B cell (primary cell): ENCODE data around the gene CLASP1. TPM values are rescaled to one million over a fixed set of nuclear protein-coding genes. Genes with fewer than 3 reads are reported as not detected.

Source experiments
- ATAC-seq: fragments of 200-7000 bp; cut with Tn5 transposase; one replicate; pipeline ENCODE4 v1.10.0; 2021; ENCODE audit warnings: low read depth, mild to moderate bottlenecking, moderate number of reproducible peaks, moderate library complexity
- CTCF ChIA-PET: fragments of 350-600 bp; sonication (Branson Sonifier 250); formaldehyde crosslinking; loops from one replicate; lab custom pipeline; 2021; ENCODE audit warnings: antibody characterized with exemption, inconsistent platforms; lab: Charles Lee
- POLR2A ChIA-PET: fragments of 350-600 bp; sonication (Branson Sonifier 250); formaldehyde crosslinking; loops from one replicate; lab custom pipeline; 2021; ENCODE audit warnings: antibody characterized with exemption; lab: Charles Lee
- DNase-seq: peaks from one replicate; pipeline ENCODE4 v3.0.0; 2013
- H2AFZ ChIP-seq: 2 replicates; pipeline ENCODE4 v1.6.1; 2012; ENCODE audit warnings: mild to moderate bottlenecking, low read depth, low read length; ENCODE audit not compliant: insufficient read depth, poor library complexity, severe bottlenecking
- H3K27ac ChIP-seq, 2 donors: 1 replicate in 1 of 2; 2 replicates in 1 of 2; pipeline ENCODE4 v1.5.1; 2012 to 2013; ENCODE audit warnings: low read length in 2 of 2, mild to moderate bottlenecking in 2 of 2, moderate library complexity in 1 of 2
- H3K27me3 ChIP-seq, 4 experiments: fragments of 200-600 bp in 1 of 4; sonication (generic) in 1 of 4; replicated peaks in 1 of 4; 1 replicate in 2 of 4; 2 replicates in 2 of 4; pipeline versions ENCODE4 v1.6.1 to v1.7.0; 2013 to 2016; ENCODE audit warnings: low read length in 3 of 4, mild to moderate bottlenecking in 2 of 4, mixed read lengths in 1 of 4, moderate library complexity in 1 of 4; ENCODE audit not compliant: insufficient read depth in 4 of 4, control insufficient read depth in 3 of 4; ENCODE audit errors: control extremely low read depth in 1 of 4
- H3K36me3 ChIP-seq, 2 experiments: replicated peaks in 1 of 2; 1 replicate in 1 of 2; 2 replicates in 1 of 2; pipeline versions ENCODE4 v1.6.1 to v1.7.1; 2013; ENCODE audit warnings: low read length in 1 of 2; ENCODE audit not compliant: insufficient read depth in 2 of 2, control insufficient read depth in 1 of 2; ENCODE audit errors: control extremely low read depth in 1 of 2, extremely low read depth in 1 of 2
- H3K4me1 ChIP-seq, 2 donors: fragments of 200-600 bp in 1 of 2; sonication (generic) in 1 of 2; 1 replicate in 1 of 2; 2 replicates in 1 of 2; pipeline versions ENCODE4 v1.5.1 to v1.6.1; 2013 to 2017; ENCODE audit warnings: low read length in 2 of 2; ENCODE audit not compliant: control insufficient read depth in 2 of 2, insufficient read depth in 2 of 2
- H3K4me2 ChIP-seq: replicated peaks from 2 replicates; pipeline ENCODE3; 2012; ENCODE audit warnings: mild to moderate bottlenecking, low read depth, low read length; ENCODE audit not compliant: poor library complexity, severe bottlenecking
- H3K4me3 ChIP-seq, 5 experiments: fragments of 200-600 bp in 1 of 5; sonication (generic) in 1 of 5; 1 replicate in 3 of 5; 2 replicates in 2 of 5; pipeline versions ENCODE4 v1.5.1 to v1.7.0; 2011 to 2016; ENCODE audit warnings: low read length in 4 of 5, mild to moderate bottlenecking in 4 of 5, low read depth in 2 of 5, control low read depth in 1 of 5, moderate library complexity in 1 of 5; ENCODE audit not compliant: insufficient read depth in 1 of 5; ENCODE audit errors: control extremely low read depth in 1 of 5, extremely low read depth in 1 of 5
- H3K79me2 ChIP-seq: fragments of 200-600 bp; sonication (generic); one replicate; pipeline ENCODE4 v1.6.0; 2016; ENCODE audit warnings: low read length; ENCODE audit not compliant: control insufficient read depth, insufficient read depth
- H3K9ac ChIP-seq: fragments of 200-600 bp; sonication (generic); 2 replicates; pipeline ENCODE4 v1.6.1; 2017; ENCODE audit warnings: mild to moderate bottlenecking, low read length, moderate library complexity
- H3K9me3 ChIP-seq, 3 donors: one replicate each; pipeline versions ENCODE4 v1.6.1 to v1.7.1; 2013; ENCODE audit warnings: low read length in 2 of 3; ENCODE audit not compliant: control insufficient read depth in 2 of 3, insufficient read depth in 1 of 3; ENCODE audit errors: control extremely low read depth in 1 of 3
- H4K20me1 ChIP-seq: 2 replicates; pipeline ENCODE4 v1.6.0; 2012; ENCODE audit warnings: mild to moderate bottlenecking, low read length; ENCODE audit not compliant: insufficient read depth, control insufficient read depth, poor library complexity, severe bottlenecking
- H3K27ac Mint-ChIP-seq: one replicate; pipeline ENCODE4 v1.8.0; 2021; ENCODE audit warnings: mixed read lengths
- H3K27me3 Mint-ChIP-seq: one replicate; pipeline ENCODE4 v1.8.0; 2021; ENCODE audit warnings: mixed read lengths
- H3K4me1 Mint-ChIP-seq: one replicate; pipeline ENCODE4 v1.8.0; 2021; ENCODE audit warnings: mixed read lengths
- H3K4me3 Mint-ChIP-seq: one replicate; pipeline ENCODE4 v1.8.0; 2021; ENCODE audit warnings: mixed read lengths
- H3K9me3 Mint-ChIP-seq: one replicate; pipeline ENCODE4 v1.8.0; 2022; ENCODE audit warnings: mixed read lengths; ENCODE audit not compliant: insufficient read depth
- EZH2 ChIP-seq: IDR thresholded peaks from 2 replicates; pipeline ENCODE4 v1.6.1; 2012; ENCODE audit warnings: borderline replicate concordance, low read depth, mild to moderate bottlenecking, moderate library complexity, low read length; ENCODE audit not compliant: insufficient read depth, poor library complexity, severe bottlenecking
- WGBS: methylation state at CpG from one replicate; pipeline ENCODE4 v1.1.5; 2013; ENCODE audit warnings: missing lambda C conversion rate; ENCODE audit not compliant: insufficient coverage; 5-methylcytosine and 5-hydroxymethylcytosine counted together
- intact Hi-C: fragments of 100-400 bp; cut with micrococcal nuclease; formaldehyde crosslinking; loops from one replicate; pipeline ENCODE4 v1.10.0; 2022
- polyA plus RNA-seq: library from polyadenylated mRNA; depleted of rRNA; stranded (reverse); fragments of >200 nt; gene quantifications from 2 replicates; pipeline ENCODE4 v1.2.3, GENCODE V29; 2012
- total RNA-seq, 2 donors: library from RNA; stranded (reverse); fragments of 120-200 nt in 1 of 2; gene quantifications; 1 replicate in 1 of 2; 2 replicates in 1 of 2; pipeline versions ENCODE4 v1.2.3 to v1.2.4, GENCODE V29; 2013 to 2022
- TF ChIP-seq, protein P1 (sequence below): fragments of 200-600 bp; IDR thresholded peaks from one replicate; pipeline ENCODE4 v1.8.0; 2022; ENCODE audit warnings: antibody characterized with exemption, mild to moderate bottlenecking

The CLASP1 gene
- total and polyA plus RNA-seq, 2 donors (not counting 1 experiment from before 2014, with no cell fraction given): 8.7 to 88.0 TPM

DNA sequence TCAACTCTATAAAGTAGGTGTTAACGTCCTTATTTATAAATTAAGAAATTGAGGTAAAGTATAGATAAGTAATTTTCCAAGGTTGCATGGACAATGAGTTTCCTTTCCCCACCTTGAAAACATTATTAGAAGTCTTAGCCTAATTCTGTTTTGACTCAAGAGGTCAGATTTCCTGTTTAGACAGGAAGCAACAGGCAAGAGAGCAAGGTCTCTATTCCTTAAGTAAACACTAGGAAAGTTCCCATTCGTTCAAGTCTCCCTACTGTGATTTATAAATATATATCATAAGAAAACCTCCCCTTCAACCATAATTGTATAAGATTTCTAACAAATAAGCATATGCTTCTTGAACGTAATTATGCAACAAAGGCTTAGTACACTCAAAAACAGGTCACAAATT lies 40.3 kb downstream of the CLASP1 start:
- Histone ChIP-seq H3K4me1 (peaks cover 0 to 2% of the 10 kb centered on the region in 2 donors), H3K36me3 (peaks cover 10 to 20% of the 10 kb centered on the region in 2 experiments), H3K4me2 (no peak overlapping the region), H3K9me3 (peaks cover 6 to 46% (median 35%) of the 10 kb centered on the region in 3 donors), H3K27ac (no peak overlapping the region), H3K9ac (no peak overlapping the region), H3K4me3 (no peak overlapping the region), H3K79me2 (peaks cover 55% of the 10 kb centered on the region), H4K20me1 (peaks cover 3% of the 10 kb centered on the region), H2AFZ (no peak overlapping the region), H3K27me3 (no peaks in the 10 kb centered on the region)
- WGBS: no CpG with 5 or more reads among the region's 3 CpGs
- H3K27ac Mint-ChIP-seq: no peak overlapping the region
- no peak overlapping the region for H3K4me3 Mint-ChIP-seq
- CTCF ChIA-PET: no interaction called here
- ATAC-seq (no peak), DNase-seq (no peak)
- intact Hi-C loops: no loop called here
- H3K4me1 Mint-ChIP-seq: peaks cover 15% of the 10 kb centered on the region
- H3K27me3 Mint-ChIP-seq: no peaks in the 10 kb centered on the region
- TF ChIP-seq, protein P1, sequence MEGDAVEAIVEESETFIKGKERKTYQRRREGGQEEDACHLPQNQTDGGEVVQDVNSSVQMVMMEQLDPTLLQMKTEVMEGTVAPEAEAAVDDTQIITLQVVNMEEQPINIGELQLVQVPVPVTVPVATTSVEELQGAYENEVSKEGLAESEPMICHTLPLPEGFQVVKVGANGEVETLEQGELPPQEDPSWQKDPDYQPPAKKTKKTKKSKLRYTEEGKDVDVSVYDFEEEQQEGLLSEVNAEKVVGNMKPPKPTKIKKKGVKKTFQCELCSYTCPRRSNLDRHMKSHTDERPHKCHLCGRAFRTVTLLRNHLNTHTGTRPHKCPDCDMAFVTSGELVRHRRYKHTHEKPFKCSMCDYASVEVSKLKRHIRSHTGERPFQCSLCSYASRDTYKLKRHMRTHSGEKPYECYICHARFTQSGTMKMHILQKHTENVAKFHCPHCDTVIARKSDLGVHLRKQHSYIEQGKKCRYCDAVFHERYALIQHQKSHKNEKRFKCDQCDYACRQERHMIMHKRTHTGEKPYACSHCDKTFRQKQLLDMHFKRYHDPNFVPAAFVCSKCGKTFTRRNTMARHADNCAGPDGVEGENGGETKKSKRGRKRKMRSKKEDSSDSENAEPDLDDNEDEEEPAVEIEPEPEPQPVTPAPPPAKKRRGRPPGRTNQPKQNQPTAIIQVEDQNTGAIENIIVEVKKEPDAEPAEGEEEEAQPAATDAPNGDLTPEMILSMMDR: no peak
- TF ChIP-seq EZH2: no peak
- POLR2A ChIA-PET: no interaction called here
- no peaks in the 10 kb centered on the region for H3K9me3 Mint-ChIP-seq

DNA sequence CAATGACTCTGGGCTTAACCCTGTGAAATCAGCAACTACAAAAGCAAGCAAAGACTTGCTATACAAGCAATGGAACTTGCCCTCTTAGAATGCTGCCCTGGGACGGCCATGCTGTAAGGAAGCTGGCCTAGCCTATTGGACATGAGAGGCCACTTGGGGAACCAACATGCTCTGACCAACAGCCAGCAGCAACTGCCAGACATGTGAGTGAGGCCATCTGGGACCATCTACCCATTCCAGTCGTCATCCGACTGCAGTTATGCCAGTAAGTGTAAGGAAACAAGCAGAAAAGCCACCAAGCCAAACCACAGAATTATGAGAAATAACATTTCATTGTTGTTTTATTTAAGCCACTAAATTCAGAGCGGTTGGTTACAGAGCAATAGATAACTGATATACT lies 40.9 kb downstream of the CLASP1 start:
- TF ChIP-seq, protein P1: no peak
- TF ChIP-seq EZH2: no peak
- H3K9ac ChIP-seq: no peak overlapping the region
- peak overlapping the region; percentile 65 for H3K27ac Mint-ChIP-seq
- H3K4me2 ChIP-seq: no peak overlapping the region
- no peak overlapping the region for H3K27ac ChIP-seq
- DNase-seq (no peak), ATAC-seq (no peak)
- H2AFZ ChIP-seq: no peak overlapping the region
- no peaks in the 10 kb centered on the region for H3K9me3 Mint-ChIP-seq
- POLR2A ChIA-PET: no interaction called here
- intact Hi-C loops: no loop called here
- peaks cover 6 to 44% (median 35%) of the 10 kb centered on the region in 3 donors for H3K9me3 ChIP-seq
- peaks cover 20% of the 10 kb centered on the region for H3K4me1 Mint-ChIP-seq
- peaks cover 55% of the 10 kb centered on the region for H3K79me2 ChIP-seq
- CTCF ChIA-PET: no interaction called here
- no peaks in the 10 kb centered on the region for H3K27me3 Mint-ChIP-seq
- H4K20me1 ChIP-seq: no peaks in the 10 kb centered on the region
- 100% methylated on average over 1 of the region's 4 CpGs for WGBS
- H3K4me3 ChIP-seq: no peak overlapping the region
- H3K4me3 Mint-ChIP-seq: no peak overlapping the region
- peaks cover 3 to 5% of the 10 kb centered on the region in 2 donors for H3K4me1 ChIP-seq
- H3K27me3 ChIP-seq: no peaks in the 10 kb centered on the region
- peaks cover 10 to 21% of the 10 kb centered on the region in 2 experiments for H3K36me3 ChIP-seq
